Large intestine (tissue), 3 donors: Measurements from ENCODE around the gene SRP14. TPM values are rescaled to one million over a fixed set of nuclear protein-coding genes. Genes with fewer than 3 reads are reported as not detected.
A peak's percentile ranks its signal among the peaks of the same experiment; 100 is the strongest.
"Not testable (repeated sequence)": the region's sequence is repeated elsewhere in the genome, so short reads cannot be mapped to it uniquely, and the experiment has no call there.

Source experiments
- DNase-seq, 2 donors: peaks; one replicate each; pipeline versions ENCODE4 v3.0.0 to v3.0.0-alpha.2; 2013
- H3K27ac ChIP-seq: one replicate; pipeline ENCODE4 v1.5.1; 2013; ENCODE audit warnings: low read length
- H3K27me3 ChIP-seq: 2 replicates; pipeline ENCODE4 v1.6.1; 2013; ENCODE audit warnings: low read length; ENCODE audit not compliant: control insufficient read depth, insufficient read depth
- H3K36me3 ChIP-seq: 2 replicates; pipeline ENCODE4 v1.6.1; 2013; ENCODE audit warnings: low read length; ENCODE audit not compliant: control insufficient read depth, insufficient read depth
- H3K4me1 ChIP-seq: one replicate; pipeline ENCODE4 v1.6.1; 2013; ENCODE audit warnings: low read length; ENCODE audit not compliant: control insufficient read depth, insufficient read depth
- H3K4me3 ChIP-seq: one replicate; pipeline ENCODE4 v1.5.1; 2013; ENCODE audit warnings: low read length
- H3K9me3 ChIP-seq: one replicate; pipeline ENCODE4 v1.6.1; 2013; ENCODE audit warnings: mild to moderate bottlenecking, low read depth, low read length, moderate library complexity; ENCODE audit not compliant: control insufficient read depth
- WGBS: methylation state at CpG from one replicate; pipeline ENCODE4 v1.1.5; 2013; ENCODE audit warnings: low lambda C conversion rate; ENCODE audit not compliant: insufficient coverage; 5-methylcytosine and 5-hydroxymethylcytosine counted together
- polyA plus RNA-seq: library from polyadenylated mRNA; unstranded; fragments of 120-200 nt; gene quantifications from one replicate; pipeline ENCODE4 v1.2.1, GENCODE V29; 2013

The SRP14 gene
- polyA plus RNA-seq, 1 donor: 291 TPM

DNA sequence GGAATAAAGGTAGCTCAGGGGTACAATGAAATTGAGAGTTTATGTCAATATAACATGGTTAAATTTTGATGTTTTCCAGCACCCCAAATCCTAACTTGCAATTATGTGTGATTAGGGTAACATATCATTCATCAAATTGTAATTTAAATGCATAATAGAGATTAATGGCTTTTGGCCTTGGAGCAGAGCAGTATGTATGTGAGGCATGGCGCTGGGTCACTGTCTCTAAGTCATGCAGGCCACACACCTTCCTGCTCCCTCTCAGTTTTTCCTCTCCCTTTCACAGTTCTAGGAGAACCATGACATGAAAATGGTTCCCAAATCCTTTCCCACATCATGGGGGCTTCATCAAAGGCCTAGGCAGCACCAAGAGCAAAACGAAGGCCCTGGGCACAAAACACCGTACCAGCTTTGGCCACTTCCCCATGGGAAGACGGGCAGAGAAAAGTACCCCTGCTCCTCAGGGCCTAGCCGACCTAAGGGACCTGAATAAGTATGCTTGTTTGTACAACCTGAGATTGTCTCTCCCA lies 3.9 kb upstream of the SRP14 start:
- Histone ChIP-seq H3K27ac (no peak overlapping the region), H3K4me1 (peaks cover 28% of the 10 kb centered on the region), H3K9me3 (no peaks in the 10 kb centered on the region), H3K36me3 (no peaks in the 10 kb centered on the region), H3K27me3 (no peaks in the 10 kb centered on the region), H3K4me3 (no peak overlapping the region)
- no CpG with 5 or more reads among the region's 5 CpGs for WGBS
- DNase-seq: no peak

DNA sequence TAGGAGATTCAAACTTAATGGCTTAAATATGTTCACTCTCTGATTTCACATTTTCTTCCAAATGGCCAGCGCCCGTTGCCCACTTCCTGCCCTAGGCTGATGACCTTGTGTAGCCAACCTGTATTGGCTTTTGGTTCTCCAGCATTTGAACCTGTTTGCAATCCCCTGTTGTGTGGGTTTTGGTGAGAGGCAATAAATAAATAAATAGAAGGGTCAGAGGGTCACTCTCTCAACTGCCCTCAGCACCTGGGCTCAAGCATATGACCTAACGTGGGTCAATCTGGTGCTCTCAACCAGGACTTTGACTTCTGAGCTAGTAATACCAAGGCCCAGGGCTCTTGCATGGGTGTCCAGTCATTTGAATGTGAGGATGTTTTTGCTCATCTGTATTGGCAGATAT lies 1.8 kb upstream of the SRP14 start:
- no peaks in the 10 kb centered on the region for H3K9me3 ChIP-seq
- peaks cover 18% of the 10 kb centered on the region for H3K4me1 ChIP-seq
- H3K27me3 ChIP-seq: no peaks in the 10 kb centered on the region
- H3K4me3 ChIP-seq: no peak overlapping the region
- no CpG with 5 or more reads among the region's 3 CpGs for WGBS
- peaks cover 13% of the 10 kb centered on the region for H3K36me3 ChIP-seq
- no peak for DNase-seq
- no peak overlapping the region for H3K27ac ChIP-seq

DNA sequence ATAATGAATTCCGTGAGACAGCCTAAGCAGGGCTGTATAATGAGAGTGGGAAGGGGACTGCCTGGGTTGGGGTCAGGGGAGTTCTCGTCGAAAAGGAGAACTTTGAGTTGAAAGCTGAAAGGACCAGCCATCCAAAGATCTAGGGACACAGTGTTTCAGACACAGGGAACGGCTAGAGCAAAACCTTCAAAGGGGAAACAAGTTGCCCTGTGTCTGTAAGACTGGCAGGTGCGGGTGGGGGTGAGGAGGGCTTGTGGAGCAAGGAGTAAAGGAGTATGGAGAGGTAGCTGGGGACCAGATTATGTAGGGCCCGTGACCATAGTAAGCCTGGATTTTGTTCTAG lies 1.3 kb upstream of the SRP14 start:
- peaks cover 14% of the 10 kb centered on the region for H3K4me1 ChIP-seq
- 17% methylated on average over 1 of the region's 6 CpGs for WGBS
- H3K27me3 ChIP-seq: no peaks in the 10 kb centered on the region
- no peak overlapping the region for H3K4me3 ChIP-seq
- no peak for DNase-seq
- H3K27ac ChIP-seq: no peak overlapping the region
- H3K9me3 ChIP-seq: no peaks in the 10 kb centered on the region
- peaks cover 16% of the 10 kb centered on the region for H3K36me3 ChIP-seq

DNA sequence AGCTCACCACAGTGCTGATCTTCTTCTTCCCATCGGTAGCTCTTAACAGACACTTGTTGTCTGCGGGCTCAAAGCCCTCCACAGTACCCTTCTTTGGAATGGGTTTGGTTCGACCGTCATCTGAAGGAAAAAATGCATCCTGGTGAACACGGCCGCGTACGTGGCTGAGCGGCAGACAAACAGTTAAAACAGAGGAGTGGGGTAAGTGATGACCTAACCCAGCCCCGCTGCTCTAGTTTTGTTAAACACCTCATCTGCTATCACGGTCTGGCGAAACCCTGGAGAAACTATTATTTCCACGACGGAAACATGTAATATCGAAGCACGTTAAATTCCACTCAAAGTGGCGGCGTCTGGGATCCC lies 725 bp downstream of the SRP14 start:
- peak overlapping the region; percentile 77 for H3K4me3 ChIP-seq
- no peaks in the 10 kb centered on the region for H3K27me3 ChIP-seq
- no CpG with 5 or more reads among the region's 18 CpGs for WGBS
- H3K4me1 ChIP-seq: peaks cover 8% of the 10 kb centered on the region
- peaks cover 27% of the 10 kb centered on the region for H3K36me3 ChIP-seq
- DNase-seq: no peak
- no peaks in the 10 kb centered on the region for H3K9me3 ChIP-seq
- peak overlapping the region; percentile 84 for H3K27ac ChIP-seq

DNA sequence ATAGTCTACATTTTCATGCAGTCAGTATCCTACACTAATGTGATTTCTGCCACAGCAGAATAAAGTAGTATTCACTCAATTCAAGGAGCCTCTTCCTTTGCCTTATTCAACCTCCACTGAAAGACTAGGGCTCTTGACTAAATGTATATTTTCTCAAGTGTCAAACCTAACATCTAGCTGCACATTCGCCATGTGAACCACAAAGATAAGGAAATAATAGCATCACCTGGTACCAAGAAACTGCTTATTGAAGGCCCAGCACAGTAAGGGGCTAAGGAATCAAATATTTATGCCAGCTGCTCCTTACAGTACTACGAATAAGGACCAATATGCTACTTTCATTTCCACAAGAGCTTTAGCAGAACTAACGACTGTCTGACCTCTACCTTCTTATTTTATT lies 1.3 kb downstream of the SRP14 start:
- WGBS: 0% methylated on average over 1 of the region's 3 CpGs
- Histone ChIP-seq H3K4me3 (peak overlapping the region; percentile 77), H3K36me3 (peaks cover 31% of the 10 kb centered on the region), H3K9me3 (no peaks in the 10 kb centered on the region), H3K27me3 (no peaks in the 10 kb centered on the region), H3K27ac (no peak overlapping the region), H3K4me1 (peaks cover 8% of the 10 kb centered on the region)
- DNase-seq: no peak

DNA sequence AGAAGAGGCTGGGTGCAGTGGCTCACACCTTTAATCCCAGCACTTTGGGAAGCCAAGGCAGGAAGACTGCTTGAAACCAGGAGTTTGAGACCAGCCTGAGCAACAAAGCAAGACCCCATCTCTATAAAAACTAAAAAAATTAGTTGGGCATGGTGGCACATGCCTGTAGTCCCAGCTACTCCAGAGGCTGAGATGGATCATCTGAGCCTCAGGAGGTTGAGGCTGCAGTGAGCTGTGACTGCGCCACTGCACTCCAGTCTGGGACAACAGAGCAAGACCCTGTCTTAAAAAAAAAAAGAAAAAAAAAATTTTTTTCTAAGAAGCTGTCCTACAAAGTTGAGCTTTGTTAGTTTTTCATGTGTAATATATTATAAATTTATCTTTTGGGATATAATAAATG lies 3.8 kb downstream of the SRP14 start:
- not testable (repeated sequence) for H3K9me3 ChIP-seq, H3K4me1 ChIP-seq, H3K4me3 ChIP-seq, H3K27me3 ChIP-seq, H3K27ac ChIP-seq, DNase-seq
- H3K36me3 ChIP-seq: peaks cover 47% of the 10 kb centered on the region
- WGBS: no CpG with 5 or more reads among the region's 1 CpG

DNA sequence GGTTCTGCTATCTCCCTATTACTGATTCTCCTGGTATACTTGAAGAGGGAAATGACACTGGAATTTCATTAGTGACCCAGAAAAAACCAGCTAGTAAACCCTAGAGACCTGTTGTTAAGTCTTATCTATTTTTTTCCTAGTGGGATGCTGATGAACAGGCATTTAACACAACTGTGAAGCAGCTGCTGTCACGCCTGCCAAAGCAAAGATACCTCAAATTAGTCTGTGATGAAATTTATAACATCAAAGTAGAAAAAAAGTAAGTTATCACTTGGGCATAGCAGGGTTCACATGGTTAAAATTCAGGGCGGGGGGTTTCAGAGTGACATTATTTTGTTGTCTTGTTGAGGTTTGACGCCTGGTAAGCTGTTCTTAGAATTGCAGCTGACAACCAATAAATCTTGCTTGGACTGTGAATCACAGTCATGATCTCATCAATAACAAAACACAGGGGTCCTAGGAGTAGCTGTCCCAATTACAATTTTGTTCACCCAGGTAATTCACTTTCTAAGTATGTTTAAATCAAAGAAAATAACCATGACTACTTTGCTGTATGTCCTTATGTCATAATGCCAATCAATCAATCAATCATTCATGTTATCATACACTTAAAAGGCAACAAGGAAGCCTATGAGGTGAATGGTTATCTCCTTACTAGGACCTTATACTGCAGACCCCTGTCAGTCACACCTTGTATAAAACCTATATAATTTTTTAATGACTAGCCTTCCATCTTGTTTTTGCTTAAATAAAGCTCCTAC lies 4.6 kb downstream of the SRP14 start:
- no peaks in the 10 kb centered on the region for H3K9me3 ChIP-seq
- peaks cover 51% of the 10 kb centered on the region for H3K36me3 ChIP-seq

DNA sequence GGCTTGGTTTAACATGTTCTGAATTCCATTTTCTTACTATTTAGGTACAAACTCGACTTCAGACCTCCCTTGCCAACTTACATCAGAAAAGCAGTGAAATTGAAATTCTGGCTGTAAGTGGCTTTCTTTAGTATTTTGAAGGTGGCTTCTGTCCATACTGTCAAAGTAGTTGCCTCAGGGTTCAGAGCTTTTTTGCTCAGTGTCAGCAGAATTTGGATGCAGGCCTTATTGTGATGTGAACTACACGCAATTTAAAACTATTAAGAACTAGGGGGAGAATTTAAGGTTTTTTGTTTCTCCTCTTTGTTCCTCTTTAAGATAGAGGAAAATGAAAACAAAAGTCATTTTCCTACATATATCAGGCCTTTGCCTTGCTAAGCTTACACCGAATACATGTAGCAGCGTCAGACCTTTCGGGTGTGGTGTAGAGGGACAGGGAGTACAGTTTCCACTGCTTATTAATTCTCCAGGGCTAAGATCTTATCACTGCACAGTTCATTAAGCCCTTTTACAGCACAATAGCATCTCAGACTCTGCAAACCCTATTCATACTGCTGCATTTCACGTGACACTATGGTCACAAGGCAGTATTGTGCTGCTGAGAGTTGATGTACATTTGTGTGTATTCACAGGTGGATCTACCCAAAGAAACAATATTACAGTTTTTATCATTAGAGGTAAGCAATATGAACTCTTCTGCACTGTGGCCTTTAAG lies 6.7 kb downstream of the SRP14 start:
- no peaks in the 10 kb centered on the region for H3K9me3 ChIP-seq
- WGBS: 100% methylated on average over 1 of the region's 6 CpGs
- DNase-seq: peak in 1 of 2 donors; percentile 7
- H3K36me3 ChIP-seq: peaks cover 63% of the 10 kb centered on the region
- H3K27me3 ChIP-seq: no peaks in the 10 kb centered on the region
- no peaks in the 10 kb centered on the region for H3K4me1 ChIP-seq
- H3K27ac ChIP-seq: no peak overlapping the region
- H3K4me3 ChIP-seq: no peak overlapping the region

More for the DNA sequence above, 4.6 kb downstream of the SRP14 start:
- peaks cover 5% of the 10 kb centered on the region for H3K4me1 ChIP-seq
- no peak overlapping the region for H3K27ac ChIP-seq
- WGBS: 83% methylated on average over 2 of the region's 3 CpGs
- no peak overlapping the region for H3K4me3 ChIP-seq
- no peaks in the 10 kb centered on the region for H3K27me3 ChIP-seq
- no peak for DNase-seq

DNA sequence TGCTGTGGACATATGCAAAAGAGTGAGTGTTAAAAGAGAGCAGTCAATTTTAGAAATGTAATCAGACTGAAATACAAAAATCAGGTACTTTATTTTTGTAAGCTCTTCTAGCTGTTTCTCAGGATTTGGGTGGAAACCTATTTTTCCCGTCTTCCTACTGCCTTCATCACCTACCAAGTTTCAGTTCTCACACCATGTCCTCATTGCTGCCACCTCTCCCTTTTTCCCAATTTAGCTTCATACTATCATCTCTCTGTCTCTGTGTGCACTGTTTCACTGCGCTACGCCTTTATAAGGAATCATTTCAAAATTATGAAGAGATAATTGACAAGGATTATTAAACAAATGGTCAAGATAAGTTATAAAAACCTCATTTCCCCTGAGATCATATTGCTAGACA lies 7.7 kb downstream of the SRP14 start:
- Histone ChIP-seq H3K9me3 (no peaks in the 10 kb centered on the region), H3K27me3 (no peaks in the 10 kb centered on the region), H3K36me3 (peaks cover 59% of the 10 kb centered on the region), H3K4me3 (no peak overlapping the region), H3K4me1 (no peaks in the 10 kb centered on the region), H3K27ac (no peak overlapping the region)
- DNase-seq: no peak
- 87% methylated on average over 3 of the region's 3 CpGs for WGBS

DNA sequence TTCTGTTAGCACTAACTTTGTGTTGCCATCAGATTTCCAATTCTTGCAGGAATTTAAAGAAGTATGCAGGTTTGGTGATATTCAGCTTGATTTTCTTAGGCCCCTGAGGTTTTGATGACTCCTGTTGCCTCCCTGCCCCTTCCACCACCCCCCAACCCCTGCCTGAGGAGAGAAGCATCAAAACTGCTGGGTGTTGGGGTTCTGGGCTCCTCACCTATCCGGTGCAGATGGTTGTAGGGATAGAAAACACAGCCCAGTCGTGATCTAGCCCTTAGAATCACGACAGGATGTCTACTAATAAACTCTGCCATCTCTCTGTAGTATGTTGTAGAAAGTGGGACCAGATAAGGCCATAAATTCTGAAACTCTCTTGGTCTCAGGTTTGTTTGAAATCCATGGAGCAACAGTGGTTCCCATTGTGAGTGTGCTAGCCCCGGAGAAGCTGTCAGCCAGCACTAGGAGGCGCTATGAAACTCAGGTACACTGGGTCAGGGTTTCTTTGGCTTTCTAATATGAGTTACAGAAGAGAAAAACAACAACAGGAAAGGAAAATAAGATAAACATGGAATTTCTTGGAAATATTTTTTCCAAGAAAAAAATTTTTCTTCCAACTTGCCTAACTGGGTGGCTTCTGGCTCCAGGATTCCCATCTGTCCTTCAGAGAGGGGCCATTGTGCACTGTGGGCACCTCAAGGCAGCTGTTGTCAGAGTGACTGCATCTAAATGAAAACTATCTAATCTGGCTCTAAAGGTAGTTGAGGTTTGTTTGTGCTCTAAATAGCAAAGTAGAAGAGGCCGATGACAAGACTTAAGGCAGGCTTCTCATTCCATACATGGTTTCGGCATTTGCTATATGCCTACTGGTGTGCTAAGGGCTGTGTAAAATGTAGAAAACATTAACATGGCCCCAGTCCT lies 8.7 kb downstream of the SRP14 start:
- H3K9me3 ChIP-seq: no peaks in the 10 kb centered on the region
- no peak overlapping the region for H3K4me3 ChIP-seq
- H3K27ac ChIP-seq: no peak overlapping the region
- H3K36me3 ChIP-seq: peaks cover 61% of the 10 kb centered on the region
- peak in 1 of 2 donors; percentile 12 for DNase-seq
- 27% methylated on average over 3 of the region's 7 CpGs for WGBS
- no peaks in the 10 kb centered on the region for H3K27me3 ChIP-seq
- no peaks in the 10 kb centered on the region for H3K4me1 ChIP-seq
